ENCODE results near the gene VAMP7. TPM values are rescaled to one million over a fixed set of nuclear protein-coding genes. Genes with fewer than 3 reads are reported as not detected.
"Not testable (repeated sequence)": the region's sequence is repeated elsewhere in the genome, so short reads cannot be mapped to it uniquely, and the experiment has no call there.

VAMP7 gene
- total RNA-seq, 2 donors from 2014 or later = 29.4 to 34.0 TPM

- no peak for DNase-seq
- intact Hi-C loops (cut with DNase I) = no loop called here
- H3K9ac ChIP-seq (ENCODE audit: low read depth in 2 of 2, low read length in 2 of 2) = no peak overlapping the region
- H3K27ac ChIP-seq = no peak overlapping the region
- no peaks in the 10 kb centered on the region for H3K9me3 ChIP-seq
- no peaks in the 10 kb centered on the region for H3K4me1 ChIP-seq
- no peak for TF ChIP-seq CTCF (IDR thresholded peaks at IDR 0.05)
- H3K27me3 ChIP-seq = no peaks in the 10 kb centered on the region
- no peak overlapping the region for H3K4me3 ChIP-seq
- no peaks in the 10 kb centered on the region for H3K36me3 ChIP-seq
Observed at GRCh38 chrX:155900765-155901164, 19.6 kb downstream of the VAMP7 start.

GRCh38 chrX:155907661-155908060 lies 26.5 kb downstream of the VAMP7 start:
- H3K27me3 ChIP-seq; H3K9ac ChIP-seq (ENCODE audit: low read depth in 2 of 2, low read length in 2 of 2); H3K4me3 ChIP-seq; H3K36me3 ChIP-seq; intact Hi-C loops (cut with DNase I); H3K27ac ChIP-seq; DNase-seq; H3K4me1 ChIP-seq; H3K9me3 ChIP-seq: not testable (repeated sequence)

GRCh38 chrX:155923200-155923599 lies 42.1 kb downstream of the VAMP7 start:
- H3K9ac ChIP-seq (ENCODE audit: low read depth in 2 of 2, low read length in 2 of 2) = no peak overlapping the region
- H3K4me1 ChIP-seq = no peaks in the 10 kb centered on the region
- no peak for DNase-seq
- H3K36me3 ChIP-seq = no peaks in the 10 kb centered on the region
- H3K4me3 ChIP-seq = no peak overlapping the region
- TF ChIP-seq CTCF (IDR thresholded peaks at IDR 0.05) = no peak
- H3K27me3 ChIP-seq = no peaks in the 10 kb centered on the region
- H3K9me3 ChIP-seq = no peaks in the 10 kb centered on the region
- intact Hi-C loops (cut with DNase I) = no loop called here
- H3K27ac ChIP-seq = no peak overlapping the region

- H3K9me3 ChIP-seq; H3K4me1 ChIP-seq; H3K27ac ChIP-seq; H3K36me3 ChIP-seq; H3K27me3 ChIP-seq; DNase-seq; H3K9ac ChIP-seq (ENCODE audit: low read depth in 2 of 2, low read length in 2 of 2); H3K4me3 ChIP-seq; intact Hi-C loops (cut with DNase I): not testable (repeated sequence)
Observed at GRCh38 chrX:155930852-155931618, 49.9 kb downstream of the VAMP7 start.

GRCh38 chrX:155938132-155938531 lies 57.0 kb downstream of the VAMP7 start:
- Histone ChIP-seq H3K9ac (ENCODE audit: low read depth in 2 of 2, low read length in 2 of 2) (no peak overlapping the region), H3K4me3 (no peak overlapping the region), H3K36me3 (no peaks in the 10 kb centered on the region), H3K27ac (no peak overlapping the region), H3K27me3 (no peaks in the 10 kb centered on the region), H3K9me3 (no peaks in the 10 kb centered on the region), H3K4me1 (no peaks in the 10 kb centered on the region)
- no peak for TF ChIP-seq CTCF (IDR thresholded peaks at IDR 0.05)
- intact Hi-C loops (cut with DNase I) = no loop called here
- no peak for DNase-seq

GRCh38 chrX:155949098-155949497 lies 68.0 kb downstream of the VAMP7 start:
- DNase-seq = no peak
- H3K9ac ChIP-seq (ENCODE audit: low read depth in 2 of 2, low read length in 2 of 2) = no peak overlapping the region
- no peak overlapping the region for H3K27ac ChIP-seq
- intact Hi-C loops (cut with DNase I) = no loop called here
- no peaks in the 10 kb centered on the region for H3K36me3 ChIP-seq
- H3K9me3 ChIP-seq = no peaks in the 10 kb centered on the region
- H3K4me3 ChIP-seq = no peak overlapping the region
- TF ChIP-seq CTCF (IDR thresholded peaks at IDR 0.05) = no peak
- H3K27me3 ChIP-seq = no peaks in the 10 kb centered on the region
- H3K4me1 ChIP-seq = no peaks in the 10 kb centered on the region

Data from colonic mucosa (tissue), 4 donors.